HG03045 (cell line): ENCODE results near the gene DISP2.

Experiments used
- ATAC-seq: cut with Tn5 transposase; IDR thresholded peaks from one replicate; pipeline ENCODE4 v1.9.1; 2021; ENCODE audit warnings: mild to moderate bottlenecking, moderate library complexity; ENCODE audit not compliant: unreplicated experiment

The DISP2 gene

GRCh38 chr15:40328176-40328575 lies 29.8 kb upstream of the DISP2 start:
- ATAC-seq = no peak

GRCh38 chr15:40328751-40329150 lies 29.3 kb upstream of the DISP2 start:
- ATAC-seq = no peak

- no peak for ATAC-seq
Measured at GRCh38 chr15:40329804-40330203, 28.2 kb upstream of the DISP2 start.

- no peak for ATAC-seq
Measured at GRCh38 chr15:40330368-40330836, 27.6 kb upstream of the DISP2 start.

- no peak for ATAC-seq
Measured at GRCh38 chr15:40331026-40331425, 27.0 kb upstream of the DISP2 start.

- ATAC-seq = no peak
Measured at GRCh38 chr15:40331637-40332036, 26.4 kb upstream of the DISP2 start.

- ATAC-seq = no peak
Measured at GRCh38 chr15:40332113-40332781, 25.8 kb upstream of the DISP2 start.

- no peak for ATAC-seq
Measured at GRCh38 chr15:40333922-40334492, 24.0 kb upstream of the DISP2 start.

GRCh38 chr15:40334541-40334940 lies 23.5 kb upstream of the DISP2 start:
- no peak for ATAC-seq

GRCh38 chr15:40334941-40335795 lies 22.9 kb upstream of the DISP2 start:
- no peak for ATAC-seq

- ATAC-seq = no peak
Measured at GRCh38 chr15:40335938-40336743, 21.9 kb upstream of the DISP2 start.

- ATAC-seq = no peak
Measured at GRCh38 chr15:40336744-40337122, 21.3 kb upstream of the DISP2 start.

GRCh38 chr15:40337597-40337996 lies 20.4 kb upstream of the DISP2 start:
- ATAC-seq = no peak

GRCh38 chr15:40338041-40338657 lies 19.9 kb upstream of the DISP2 start:
- no peak for ATAC-seq

GRCh38 chr15:40338921-40339620 lies 18.9 kb upstream of the DISP2 start:
- ATAC-seq = no peak

GRCh38 chr15:40339621-40339945 lies 18.4 kb upstream of the DISP2 start:
- ATAC-seq = no peak

GRCh38 chr15:40340038-40340739 lies 17.8 kb upstream of the DISP2 start:
- ATAC-seq = no peak

GRCh38 chr15:40340740-40341400 lies 17.1 kb upstream of the DISP2 start, which contains the start of gene CCDC9B:
Gene CCDC9B, minus strand, starts transcription at chr15:40340939. Its CDS starts 120 bp downstream, at chr15:40340819.
- no peak for ATAC-seq
